Natural killer cell treated with Interleukin-12 subunit alpha and Interleukin-12 subunit beta and Interleukin-15 and Interleukin-18, amount 100 ng/mL, for 72 hours (primary cell): ENCODE results near the gene MSTO1. TPM values are rescaled to one million over a fixed set of nuclear protein-coding genes. Genes with fewer than 3 reads are reported as not detected.
"Not testable (repeated sequence)": the region's sequence is repeated elsewhere in the genome, so short reads cannot be mapped to it uniquely, and the experiment has no call there.

Experiments
- ATAC-seq, 2 donors: fragments of 150-1000 bp; cut with Tn5 transposase in 1 of 2; sonication (Bioruptor Pico), chemical (Tn5 transposase) in 1 of 2; 2 replicates each; pipeline ENCODE4 v1.10.0; 2021
- DNase-seq: peaks from one replicate; pipeline ENCODE4 v3.0.0; 2022; ENCODE audit warnings: low spot score
- H3K27ac Mint-ChIP-seq, 2 donors: 1 replicate in 1 of 2; 2 replicates in 1 of 2; pipeline ENCODE4 v1.8.0; 2022; ENCODE audit warnings: mixed read lengths in 2 of 2, mild to moderate bottlenecking in 1 of 2, moderate library complexity in 1 of 2
- H3K27me3 Mint-ChIP-seq, 2 donors: 1 replicate in 1 of 2; 2 replicates in 1 of 2; pipeline ENCODE4 v1.8.0; 2022; ENCODE audit warnings: mixed read lengths in 2 of 2
- H3K36me3 Mint-ChIP-seq: one replicate; pipeline ENCODE4 v1.8.0; 2022; ENCODE audit warnings: mixed read lengths
- H3K4me1 Mint-ChIP-seq, 2 donors: 1 replicate in 1 of 2; 2 replicates in 1 of 2; pipeline ENCODE4 v1.8.0; 2022; ENCODE audit warnings: low read depth in 2 of 2, mixed read lengths in 2 of 2, mild to moderate bottlenecking in 1 of 2
- H3K4me3 Mint-ChIP-seq: one replicate; pipeline ENCODE4 v1.8.0; 2022; ENCODE audit warnings: mixed read lengths
- H3K9me3 Mint-ChIP-seq: 2 replicates; pipeline ENCODE4 v1.8.0; 2022; ENCODE audit warnings: mixed read lengths
- total RNA-seq, 2 donors: library from RNA; stranded (reverse); gene quantifications; one replicate each; pipeline ENCODE4 v1.2.3, GENCODE V29; 2022

Gene MSTO1
- total RNA-seq, 2 donors from 2014 or later = 63.9 to 116 TPM

GRCh38 chr1:155595877-155596474, 14.0 kb upstream of the MSTO1 start:
- H3K4me1 Mint-ChIP-seq, DNase-seq, H3K27me3 Mint-ChIP-seq, H3K36me3 Mint-ChIP-seq, ATAC-seq, H3K9me3 Mint-ChIP-seq, H3K27ac Mint-ChIP-seq, H3K4me3 Mint-ChIP-seq: not testable (repeated sequence)

GRCh38 chr1:155596864-155597263, 13.2 kb upstream of the MSTO1 start:
- Mint-ChIP-seq H3K4me3 (no peak overlapping the region), H3K36me3 (no peaks in the 10 kb centered on the region), H3K27me3 (peaks cover 0 to 4% of the 10 kb centered on the region in 2 donors), H3K27ac (no peak overlapping the region), H3K4me1 (peaks cover 3 to 5% of the 10 kb centered on the region in 2 donors), H3K9me3 (no peaks in the 10 kb centered on the region)
- DNase-seq (no peak), ATAC-seq (no peak)

GRCh38 chr1:155598842-155599331, 11.1 kb upstream of the MSTO1 start:
- Mint-ChIP-seq H3K27me3 (peaks cover 0 to 4% of the 10 kb centered on the region in 2 donors), H3K27ac (peak overlapping the region in 1 of 2 donors; percentile 53), H3K36me3 (no peaks in the 10 kb centered on the region), H3K4me3 (no peak overlapping the region), H3K4me1 (peaks cover 3 to 5% of the 10 kb centered on the region in 2 donors), H3K9me3 (no peaks in the 10 kb centered on the region)
- DNase-seq = no peak
- ATAC-seq = no peak

GRCh38 chr1:155599828-155600572, 10.0 kb upstream of the MSTO1 start:
- ATAC-seq, H3K27ac Mint-ChIP-seq, H3K27me3 Mint-ChIP-seq, H3K4me1 Mint-ChIP-seq, H3K9me3 Mint-ChIP-seq, H3K36me3 Mint-ChIP-seq, DNase-seq, H3K4me3 Mint-ChIP-seq: not testable (repeated sequence)

- ATAC-seq = no peak
- H3K36me3 Mint-ChIP-seq = no peaks in the 10 kb centered on the region
- H3K27me3 Mint-ChIP-seq = no peaks in the 10 kb centered on the region
- H3K9me3 Mint-ChIP-seq = no peaks in the 10 kb centered on the region
- peaks cover 5 to 8% of the 10 kb centered on the region in 2 donors for H3K4me1 Mint-ChIP-seq
- no peak overlapping the region for H3K27ac Mint-ChIP-seq
- H3K4me3 Mint-ChIP-seq = no peak overlapping the region
- DNase-seq = no peak
These were observed 2.3 kb upstream of the MSTO1 start for GRCh38 chr1:155607708-155608107.

GRCh38 chr1:155608888-155609225, 1.2 kb upstream of the MSTO1 start:
- Mint-ChIP-seq H3K4me3 (no peak overlapping the region), H3K36me3 (no peaks in the 10 kb centered on the region), H3K4me1 (peaks cover 5 to 11% of the 10 kb centered on the region in 2 donors), H3K9me3 (no peaks in the 10 kb centered on the region), H3K27ac (no peak overlapping the region), H3K27me3 (no peaks in the 10 kb centered on the region)
- DNase-seq (no peak), ATAC-seq (no peak)

GRCh38 chr1:155610257-155610647, 234 bp downstream of the MSTO1 start:
- DNase-seq, H3K27me3 Mint-ChIP-seq, H3K9me3 Mint-ChIP-seq, H3K36me3 Mint-ChIP-seq: not testable (repeated sequence)
- Mint-ChIP-seq H3K4me3 (peak overlapping the region; percentile 94), H3K27ac (peak overlapping the region; percentile 78 to 97), H3K4me1 (peaks cover 5 to 11% of the 10 kb centered on the region in 2 donors)
- ATAC-seq = peak in 1 of 2 donors; percentile 45

- peak overlapping the region; percentile 0 to 6 for H3K27ac Mint-ChIP-seq
- H3K9me3 Mint-ChIP-seq, ATAC-seq, H3K36me3 Mint-ChIP-seq, DNase-seq, H3K27me3 Mint-ChIP-seq: not testable (repeated sequence)
- peaks cover 5 to 11% of the 10 kb centered on the region in 2 donors for H3K4me1 Mint-ChIP-seq
- peak overlapping the region; percentile 37 for H3K4me3 Mint-ChIP-seq
These were observed 3.2 kb downstream of the MSTO1 start for GRCh38 chr1:155613226-155613625.

- no peaks in the 10 kb centered on the region for H3K36me3 Mint-ChIP-seq
- H3K4me3 Mint-ChIP-seq = no peak overlapping the region
- DNase-seq = no peak
- no peaks in the 10 kb centered on the region for H3K27me3 Mint-ChIP-seq
- no peaks in the 10 kb centered on the region for H3K9me3 Mint-ChIP-seq
- H3K4me1 Mint-ChIP-seq = peaks cover 0 to 4% of the 10 kb centered on the region in 2 donors
- no peak for ATAC-seq
- H3K27ac Mint-ChIP-seq = no peak overlapping the region
These were observed 12.2 kb downstream of the MSTO1 start for GRCh38 chr1:155622191-155622590.

- Mint-ChIP-seq H3K36me3 (no peaks in the 10 kb centered on the region), H3K4me1 (peaks cover 0 to 4% of the 10 kb centered on the region in 2 donors), H3K4me3 (no peak overlapping the region), H3K27me3 (no peaks in the 10 kb centered on the region), H3K9me3 (no peaks in the 10 kb centered on the region), H3K27ac (no peak overlapping the region)
- ATAC-seq (no peak), DNase-seq (no peak)
These were observed 13.3 kb downstream of the MSTO1 start for GRCh38 chr1:155623357-155623756.

GRCh38 chr1:155626428-155626827, 16.4 kb downstream of the MSTO1 start:
- not testable (repeated sequence) for H3K4me3 Mint-ChIP-seq, H3K36me3 Mint-ChIP-seq, DNase-seq, H3K27me3 Mint-ChIP-seq, ATAC-seq, H3K4me1 Mint-ChIP-seq, H3K27ac Mint-ChIP-seq, H3K9me3 Mint-ChIP-seq

GRCh38 chr1:155636397-155637153, 26.6 kb downstream of the MSTO1 start:
- ATAC-seq (peak in 1 of 2 donors; percentile 4), DNase-seq (no peak)
- peaks cover 5 to 10% of the 10 kb centered on the region in 2 donors for H3K4me1 Mint-ChIP-seq
- H3K36me3 Mint-ChIP-seq = peaks cover 2% of the 10 kb centered on the region
- H3K4me3 Mint-ChIP-seq = peak overlapping the region; percentile 90
- peaks cover under 1% of the 10 kb centered on the region for H3K9me3 Mint-ChIP-seq
- peak overlapping the region; percentile 69 to 87 for H3K27ac Mint-ChIP-seq
- H3K27me3 Mint-ChIP-seq = no peaks in the 10 kb centered on the region

- DNase-seq (no peak), ATAC-seq (no peak)
- peaks cover 5 to 10% of the 10 kb centered on the region in 2 donors for H3K4me1 Mint-ChIP-seq
- peaks cover 12% of the 10 kb centered on the region for H3K9me3 Mint-ChIP-seq
- no peaks in the 10 kb centered on the region for H3K27me3 Mint-ChIP-seq
- no peak overlapping the region for H3K4me3 Mint-ChIP-seq
- no peak overlapping the region for H3K27ac Mint-ChIP-seq
- peaks cover 9% of the 10 kb centered on the region for H3K36me3 Mint-ChIP-seq
These were observed 30.3 kb downstream of the MSTO1 start for GRCh38 chr1:155640367-155640766.
